Adrenal gland (tissue), 12 donors: ENCODE results near the gene RPS27. TPM values are rescaled to one million over a fixed set of nuclear protein-coding genes. Genes with fewer than 3 reads are reported as not detected.
A peak's percentile ranks its signal among the peaks of the same experiment; 100 is the strongest.

Experiments used
- DNase-seq, 7 donors: peaks; one replicate each; pipeline ENCODE4 v3.0.0-alpha.2; 2019 to 2020
- H3K27ac ChIP-seq, 5 donors: fragments of 200-600 bp; sonication (generic) in 4 of 5; 1 replicate in 3 of 5; 2 replicates in 2 of 5; pipeline versions ENCODE4 v1.5.1 to v1.8.0; 2016 to 2020; ENCODE audit warnings: mild to moderate bottlenecking in 1 of 5
- H3K27me3 ChIP-seq: fragments of 200-600 bp; 2 replicates; pipeline ENCODE4 v1.8.0; 2021
- H3K36me3 ChIP-seq, 2 donors: fragments of 200-600 bp; replicated peaks in 1 of 2; 1 replicate in 1 of 2; 2 replicates in 1 of 2; pipeline versions ENCODE4 v1.5.1 to v1.8.0; 2018 to 2022
- H3K4me1 ChIP-seq, 2 donors: fragments of 200-600 bp; replicated peaks in 1 of 2; 1 replicate in 1 of 2; 2 replicates in 1 of 2; pipeline versions ENCODE4 v1.5.1 to v1.8.0; 2018 to 2021
- H3K4me3 ChIP-seq, 4 donors: fragments of 200-600 bp; sonication (generic) in 3 of 4; one replicate each; pipeline ENCODE4 v1.5.1; 2016 to 2018
- H3K9me3 ChIP-seq, 3 donors: fragments of 200-600 bp; sonication (generic) in 1 of 3; replicated peaks in 1 of 3; 1 replicate in 2 of 3; 2 replicates in 1 of 3; pipeline versions ENCODE4 v1.5.1 to v1.8.0; 2016 to 2021
- CTCF ChIP-seq, 6 experiments: fragments of 450-650 bp in 4 of 6; fragments of 200-600 bp in 2 of 6; sonication (generic) in 1 of 6; IDR thresholded peaks; 1 replicate in 5 of 6; 2 replicates in 1 of 6; pipeline versions ENCODE4 v1.5.1 to v1.8.0; 2016 to 2021; ENCODE audit warnings: antibody characterized with exemption in 6 of 6, mild to moderate bottlenecking in 2 of 6, moderate library complexity in 1 of 6
- POLR2A ChIP-seq, 2 donors: fragments of 450-650 bp; IDR thresholded peaks; one replicate each; pipeline ENCODE4 v1.6.1; 2017; ENCODE audit warnings: antibody characterized with exemption in 2 of 2, mild to moderate bottlenecking in 2 of 2, moderate library complexity in 1 of 2
- WGBS, 4 donors: extraction: QIAGEN DNeasy Blood & Tissue Kit in 2 of 4; methylation state at CpG; one replicate each; pipeline versions ENCODE4 v1.1.5 to v1.1.7; 2013 to 2017; 5-methylcytosine and 5-hydroxymethylcytosine counted together
- intact Hi-C, 2 donors: fragments of 100-400 bp; cut with DNase I; formaldehyde crosslinking; loops; one replicate each; pipeline versions ENCODE4 v1.14.1 to v1.15.0; 2022 to 2023
- polyA plus RNA-seq, 3 donors: library from polyadenylated mRNA; stranded (reverse); fragments of 200-250 nt in 2 of 3; fragments of 350-450 nt in 1 of 3; fragmentation: Illumina TruSeq in 1 of 3; extraction: RNeasy Lipid Tissue Mini Kit (QIAGEN cat#74804) in 1 of 3; gene quantifications; one replicate each; pipeline ENCODE4 v1.2.3, GENCODE V29; 2013 to 2014
- total RNA-seq, 9 donors: library from RNA; depleted of rRNA in 4 of 9; stranded (reverse); fragments of >200 nt in 4 of 9; fragments of 120-200 nt in 1 of 9; fragmentation: NEBNext Ultra II Directional in 1 of 9; extraction: Animal tissue kit (Norgen Biotek cat#: 25700) in 1 of 9; gene quantifications; one replicate each; pipeline versions ENCODE4 v1.1.0 to v1.2.4, GENCODE V29; 2013 to 2023
- donor health status: healthy with polysubstance abuse.
- donor health status: Bipolar disorder and iron deficiency.
- donor health status: DM: yes; HTN: yes; CAD: no.
- donor health status: DM: no; HTN: no; CAD: no.
- donor health status: DM: no; HTN: no; CAD: no.
- donor health status: DM: yes; HTN: yes; CAD: no.

RPS27 gene
- total and polyA plus RNA-seq, 12 donors, result 943 to 6,436 (median 1,761) TPM

DNA sequence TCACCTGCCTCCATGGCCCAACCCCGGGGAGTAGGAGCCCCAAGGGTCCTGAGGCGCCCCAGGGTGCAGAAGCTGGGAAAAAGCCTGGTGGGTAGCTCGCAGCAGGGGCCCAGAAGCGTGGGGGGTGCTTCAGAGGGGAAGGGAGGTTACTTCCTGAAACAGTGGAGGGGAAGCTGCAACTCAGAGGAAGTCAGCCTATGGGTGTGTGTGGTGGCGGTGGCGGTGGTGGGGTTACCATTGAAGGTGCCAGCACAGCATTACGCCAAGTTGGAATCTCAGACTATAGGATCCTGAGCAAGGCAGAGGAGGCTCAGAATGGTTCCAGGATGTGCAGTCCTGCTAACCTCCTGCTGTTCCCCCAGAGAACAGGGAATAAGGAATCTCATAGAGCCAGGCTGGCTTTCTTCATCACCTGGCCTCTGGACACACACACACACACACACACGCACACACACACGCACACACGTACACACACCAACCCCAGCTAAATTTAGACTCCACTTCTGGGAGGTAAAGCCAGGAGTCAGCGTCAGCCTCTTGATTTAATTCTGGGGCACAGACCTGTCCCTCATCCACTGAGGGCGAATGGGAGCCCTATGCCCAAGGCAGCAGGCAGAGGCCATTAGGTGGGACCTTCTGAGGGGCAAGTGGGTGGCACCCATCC lies 45.3 kb upstream of the RPS27 start:
- peaks cover 0 to 52% of the 10 kb centered on the region in 2 donors for H3K36me3 ChIP-seq
- H3K4me1 ChIP-seq, result peaks cover 0 to 7% of the 10 kb centered on the region in 2 donors
- H3K27me3 ChIP-seq, result no peaks in the 10 kb centered on the region
- peak; percentile 50 to 79 (median 65) for DNase-seq
- H3K9me3 ChIP-seq, result no peaks in the 10 kb centered on the region
- peak overlapping the region in 3 of 4 donors; percentile 42 to 98 (median 46) for H3K4me3 ChIP-seq
- H3K27ac ChIP-seq, result peak overlapping the region; percentile 82 to 100 (median 94)
- no peak for TF ChIP-seq POLR2A (IDR thresholded peaks at IDR 0.05)
- no peak for TF ChIP-seq CTCF (IDR thresholded peaks at IDR 0.05)
- intact Hi-C loops, result loop anchor here (10.0 kb wide), 1 partner anchor 150 kb away; no protein-coding TSS in a partner anchor
- 35 to 70% (median 46%) methylated on average over 7 to 12 of the region's 12 CpGs for whole genome bisulfite sequencing, 4 donors

GRCh38 chr1:153945795-153946621 lies 44.6 kb upstream of the RPS27 start:
- WGBS, 4 donors, result 0 to 1% (median 1%) methylated on average over 14 to 92 of the region's 95 CpGs

GRCh38 chr1:153946622-153947241 lies 43.8 kb upstream of the RPS27 start, which contains the start of gene DENND4B:
Gene DENND4B (minus strand): TSS chr1:153946718. CDS start chr1:153944374, 2,344 bp downstream.
- 8 to 73% (median 27%) methylated on average over 3 to 28 of the region's 28 CpGs for WGBS, 4 donors
- intact Hi-C loops, result loop anchor here (10.0 kb wide), 1 partner anchor 152 kb away; no protein-coding TSS in a partner anchor
- Histone ChIP-seq H3K27me3 (no peaks in the 10 kb centered on the region), H3K9me3 (no peaks in the 10 kb centered on the region), H3K4me3 (peak within 1 kb of the TSS in 3 of 4 donors; percentile 46 to 98 (median 75)), H3K4me1 (peaks cover 0 to 7% of the 10 kb centered on the region in 2 donors), H3K27ac (peak within 1 kb of the TSS; percentile 82 to 100 (median 94)), H3K36me3 (peaks cover 0 to 57% of the 10 kb centered on the region in 2 donors)
- peak; percentile 85 to 91 (median 88) for DNase-seq
- TF ChIP-seq POLR2A (IDR thresholded peaks at IDR 0.05) (no peak), CTCF (IDR thresholded peaks at IDR 0.05) (peak; percentile 84 to 96 (median 88))

More at GRCh38 chr1:153945795-153946621, 44.6 kb upstream of the RPS27 start:
- Histone ChIP-seq H3K36me3 (peaks cover 0 to 52% of the 10 kb centered on the region in 2 donors), H3K27me3 (no peaks in the 10 kb centered on the region), H3K4me3 (peak overlapping the region in 3 of 4 donors; percentile 46 to 98 (median 75)), H3K27ac (peak overlapping the region; percentile 82 to 100 (median 94)), H3K4me1 (peaks cover 0 to 7% of the 10 kb centered on the region in 2 donors), H3K9me3 (no peaks in the 10 kb centered on the region)
- intact Hi-C loops, result loop anchor here (10.0 kb wide), 1 partner anchor 151 kb away; no protein-coding TSS in a partner anchor
- DNase-seq, result peak; percentile 85 to 92 (median 90)
- TF ChIP-seq POLR2A (IDR thresholded peaks at IDR 0.05) (peak; percentile 11 to 68), CTCF (IDR thresholded peaks at IDR 0.05) (no peak)
